ENCODE data around the gene HSPG2. TPM values are rescaled to one million over a fixed set of nuclear protein-coding genes. Genes with fewer than 3 reads are reported as not detected.

Gene HSPG2
- total and polyA plus RNA-seq, 2 donors (not counting 1 experiment from before 2014, with no cell fraction given), result 2.0 to 4.5 TPM

GRCh38 chr1:21876267-21876666, 60.8 kb downstream of the HSPG2 start:
- H3K9ac ChIP-seq (ENCODE audit: low read length), result no peak overlapping the region
- no peaks in the 10 kb centered on the region for H3K79me2 ChIP-seq (ENCODE audit: control insufficient read depth, insufficient read depth, low read length)
- H3K27me3 Mint-ChIP-seq, result no peaks in the 10 kb centered on the region
- no peaks in the 10 kb centered on the region for H3K27me3 ChIP-seq (replicated peaks in 1 of 4; ENCODE audit: control extremely low read depth in 1 of 4, control insufficient read depth in 3 of 4, insufficient read depth in 4 of 4, low read length in 3 of 4)
- no peaks in the 10 kb centered on the region for H3K4me1 ChIP-seq (ENCODE audit: control insufficient read depth in 2 of 2, insufficient read depth in 2 of 2, low read length in 2 of 2)
- no peak overlapping the region for H3K27ac ChIP-seq (ENCODE audit: low read length in 2 of 2)
- no peaks in the 10 kb centered on the region for H3K9me3 Mint-ChIP-seq (ENCODE audit: insufficient read depth)
- no peaks in the 10 kb centered on the region for H3K36me3 ChIP-seq (replicated peaks in 1 of 2; ENCODE audit: control extremely low read depth in 1 of 2, control insufficient read depth in 1 of 2, extremely low read depth in 1 of 2, insufficient read depth in 2 of 2, low read length in 1 of 2)
- H3K9me3 ChIP-seq (ENCODE audit: control extremely low read depth in 1 of 3, control insufficient read depth in 2 of 3, insufficient read depth in 1 of 3, low read length in 2 of 3), result no peaks in the 10 kb centered on the region
- H4K20me1 ChIP-seq (ENCODE audit: control insufficient read depth, insufficient read depth, low read length, poor library complexity, severe bottlenecking), result no peaks in the 10 kb centered on the region
- H2AFZ ChIP-seq (ENCODE audit: insufficient read depth, low read depth, low read length, poor library complexity, severe bottlenecking), result no peak overlapping the region
- no peak overlapping the region for H3K4me2 ChIP-seq (replicated peaks; ENCODE audit: low read depth, low read length, poor library complexity, severe bottlenecking)
- no peak overlapping the region for H3K4me3 ChIP-seq (ENCODE audit: control extremely low read depth in 1 of 5, extremely low read depth in 1 of 5, insufficient read depth in 1 of 5, low read depth in 2 of 5, low read length in 4 of 5)
- no peak for TF ChIP-seq EZH2 (IDR thresholded peaks at IDR 0.05; ENCODE audit: borderline replicate concordance, insufficient read depth, low read depth, low read length, poor library complexity, severe bottlenecking)
- TF ChIP-seq, protein P1, sequence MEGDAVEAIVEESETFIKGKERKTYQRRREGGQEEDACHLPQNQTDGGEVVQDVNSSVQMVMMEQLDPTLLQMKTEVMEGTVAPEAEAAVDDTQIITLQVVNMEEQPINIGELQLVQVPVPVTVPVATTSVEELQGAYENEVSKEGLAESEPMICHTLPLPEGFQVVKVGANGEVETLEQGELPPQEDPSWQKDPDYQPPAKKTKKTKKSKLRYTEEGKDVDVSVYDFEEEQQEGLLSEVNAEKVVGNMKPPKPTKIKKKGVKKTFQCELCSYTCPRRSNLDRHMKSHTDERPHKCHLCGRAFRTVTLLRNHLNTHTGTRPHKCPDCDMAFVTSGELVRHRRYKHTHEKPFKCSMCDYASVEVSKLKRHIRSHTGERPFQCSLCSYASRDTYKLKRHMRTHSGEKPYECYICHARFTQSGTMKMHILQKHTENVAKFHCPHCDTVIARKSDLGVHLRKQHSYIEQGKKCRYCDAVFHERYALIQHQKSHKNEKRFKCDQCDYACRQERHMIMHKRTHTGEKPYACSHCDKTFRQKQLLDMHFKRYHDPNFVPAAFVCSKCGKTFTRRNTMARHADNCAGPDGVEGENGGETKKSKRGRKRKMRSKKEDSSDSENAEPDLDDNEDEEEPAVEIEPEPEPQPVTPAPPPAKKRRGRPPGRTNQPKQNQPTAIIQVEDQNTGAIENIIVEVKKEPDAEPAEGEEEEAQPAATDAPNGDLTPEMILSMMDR (IDR thresholded peaks at IDR 0.05), result no peak
- ATAC-seq (ENCODE audit: low read depth) (no peak), DNase-seq (no peak)
- H3K4me3 Mint-ChIP-seq, result no peak overlapping the region
- intact Hi-C loops (cut with micrococcal nuclease), result no loop called here
- no peaks in the 10 kb centered on the region for H3K4me1 Mint-ChIP-seq
- POLR2A ChIA-PET, result no interaction called here
- CTCF ChIA-PET, result no interaction called here
- H3K27ac Mint-ChIP-seq, result no peak overlapping the region
- WGBS (ENCODE audit: insufficient coverage), result 98% methylated on average over 16 of the region's 16 CpGs

- TF ChIP-seq EZH2 (IDR thresholded peaks at IDR 0.05; ENCODE audit: borderline replicate concordance, insufficient read depth, low read depth, low read length, poor library complexity, severe bottlenecking), result no peak
- TF ChIP-seq, protein P1 (IDR thresholded peaks at IDR 0.05), result no peak
- ChIA-PET CTCF (no interaction called here), POLR2A (no interaction called here)
- Mint-ChIP-seq H3K27ac (no peak overlapping the region), H3K9me3 (ENCODE audit: insufficient read depth) (no peaks in the 10 kb centered on the region), H3K4me1 (no peaks in the 10 kb centered on the region), H3K4me3 (no peak overlapping the region), H3K27me3 (no peaks in the 10 kb centered on the region)
- Histone ChIP-seq H4K20me1 (ENCODE audit: control insufficient read depth, insufficient read depth, low read length, poor library complexity, severe bottlenecking) (no peaks in the 10 kb centered on the region), H3K4me1 (ENCODE audit: control insufficient read depth in 2 of 2, insufficient read depth in 2 of 2, low read length in 2 of 2) (no peaks in the 10 kb centered on the region), H2AFZ (ENCODE audit: insufficient read depth, low read depth, low read length, poor library complexity, severe bottlenecking) (no peak overlapping the region), H3K9me3 (ENCODE audit: control extremely low read depth in 1 of 3, control insufficient read depth in 2 of 3, insufficient read depth in 1 of 3, low read length in 2 of 3) (no peaks in the 10 kb centered on the region), H3K4me3 (ENCODE audit: control extremely low read depth in 1 of 5, extremely low read depth in 1 of 5, insufficient read depth in 1 of 5, low read depth in 2 of 5, low read length in 4 of 5) (no peak overlapping the region), H3K79me2 (ENCODE audit: control insufficient read depth, insufficient read depth, low read length) (no peaks in the 10 kb centered on the region), H3K36me3 (replicated peaks in 1 of 2; ENCODE audit: control extremely low read depth in 1 of 2, control insufficient read depth in 1 of 2, extremely low read depth in 1 of 2, insufficient read depth in 2 of 2, low read length in 1 of 2) (no peaks in the 10 kb centered on the region), H3K27me3 (replicated peaks in 1 of 4; ENCODE audit: control extremely low read depth in 1 of 4, control insufficient read depth in 3 of 4, insufficient read depth in 4 of 4, low read length in 3 of 4) (no peaks in the 10 kb centered on the region), H3K27ac (ENCODE audit: low read length in 2 of 2) (no peak overlapping the region), H3K9ac (ENCODE audit: low read length) (no peak overlapping the region), H3K4me2 (replicated peaks; ENCODE audit: low read depth, low read length, poor library complexity, severe bottlenecking) (no peak overlapping the region)
- intact Hi-C loops (cut with micrococcal nuclease), result no loop called here
- WGBS (ENCODE audit: insufficient coverage), result 96% methylated on average over 16 of the region's 16 CpGs
- DNase-seq, result no peak
- no peak for ATAC-seq (ENCODE audit: low read depth)
Measured at GRCh38 chr1:21875621-21876063, 61.5 kb downstream of the HSPG2 start.

Measured in B cell (primary cell).